Measurements from ENCODE around the gene MAP2K2. TPM values are rescaled to one million over a fixed set of nuclear protein-coding genes. Genes with fewer than 3 reads are reported as not detected.
A peak's percentile ranks its signal among the peaks of the same experiment; 100 is the strongest.

MAP2K2 gene
- total and polyA plus RNA-seq, 10 donors = 95.3 to 165 (median 116) TPM

GRCh38 chr19:4069331-4069959 lies 54.5 kb downstream of the MAP2K2 start:
- H3K9me3 ChIP-seq = no peaks in the 10 kb centered on the region
- H3K4me1 ChIP-seq = peaks cover 14 to 36% (median 28%) of the 10 kb centered on the region in 6 donors
- peak; percentile 92 for DNase-seq
- H3K27me3 ChIP-seq (replicated peaks in 1 of 7) = no peaks in the 10 kb centered on the region
- WGBS, 5 donors = 24 to 43% (median 31%) methylated on average over 12 of the region's 12 CpGs
- H3K36me3 ChIP-seq = no peaks in the 10 kb centered on the region
- intact Hi-C loops (cut with DNase I; ENCODE audit: low total_unique reads) = loop anchor here (10.0 kb wide), 2 partner anchors 45 to 65 kb away; partner anchors contain the start of gene PIAS4
- H3K4me3 ChIP-seq = peak overlapping the region in 1 of 8 donors; percentile 38
- no peak for TF ChIP-seq POLR2A (IDR thresholded peaks at IDR 0.05)
- TF ChIP-seq POLR2AphosphoS5 (IDR thresholded peaks at IDR 0.05) = peak in 1 of 3 donors; percentile 48
- TF ChIP-seq, protein P1, sequence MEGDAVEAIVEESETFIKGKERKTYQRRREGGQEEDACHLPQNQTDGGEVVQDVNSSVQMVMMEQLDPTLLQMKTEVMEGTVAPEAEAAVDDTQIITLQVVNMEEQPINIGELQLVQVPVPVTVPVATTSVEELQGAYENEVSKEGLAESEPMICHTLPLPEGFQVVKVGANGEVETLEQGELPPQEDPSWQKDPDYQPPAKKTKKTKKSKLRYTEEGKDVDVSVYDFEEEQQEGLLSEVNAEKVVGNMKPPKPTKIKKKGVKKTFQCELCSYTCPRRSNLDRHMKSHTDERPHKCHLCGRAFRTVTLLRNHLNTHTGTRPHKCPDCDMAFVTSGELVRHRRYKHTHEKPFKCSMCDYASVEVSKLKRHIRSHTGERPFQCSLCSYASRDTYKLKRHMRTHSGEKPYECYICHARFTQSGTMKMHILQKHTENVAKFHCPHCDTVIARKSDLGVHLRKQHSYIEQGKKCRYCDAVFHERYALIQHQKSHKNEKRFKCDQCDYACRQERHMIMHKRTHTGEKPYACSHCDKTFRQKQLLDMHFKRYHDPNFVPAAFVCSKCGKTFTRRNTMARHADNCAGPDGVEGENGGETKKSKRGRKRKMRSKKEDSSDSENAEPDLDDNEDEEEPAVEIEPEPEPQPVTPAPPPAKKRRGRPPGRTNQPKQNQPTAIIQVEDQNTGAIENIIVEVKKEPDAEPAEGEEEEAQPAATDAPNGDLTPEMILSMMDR (IDR thresholded peaks at IDR 0.05 in 8 of 11, conservative IDR thresholded peaks at IDR 0.05 in 3 of 11) = no peak
- H3K27ac ChIP-seq = peak overlapping the region in 4 of 8 donors; percentile 26 to 99 (median 99)

GRCh38 chr19:4068047-4068966 lies 55.6 kb downstream of the MAP2K2 start:
- DNase-seq = peak; percentile 86

DNA sequence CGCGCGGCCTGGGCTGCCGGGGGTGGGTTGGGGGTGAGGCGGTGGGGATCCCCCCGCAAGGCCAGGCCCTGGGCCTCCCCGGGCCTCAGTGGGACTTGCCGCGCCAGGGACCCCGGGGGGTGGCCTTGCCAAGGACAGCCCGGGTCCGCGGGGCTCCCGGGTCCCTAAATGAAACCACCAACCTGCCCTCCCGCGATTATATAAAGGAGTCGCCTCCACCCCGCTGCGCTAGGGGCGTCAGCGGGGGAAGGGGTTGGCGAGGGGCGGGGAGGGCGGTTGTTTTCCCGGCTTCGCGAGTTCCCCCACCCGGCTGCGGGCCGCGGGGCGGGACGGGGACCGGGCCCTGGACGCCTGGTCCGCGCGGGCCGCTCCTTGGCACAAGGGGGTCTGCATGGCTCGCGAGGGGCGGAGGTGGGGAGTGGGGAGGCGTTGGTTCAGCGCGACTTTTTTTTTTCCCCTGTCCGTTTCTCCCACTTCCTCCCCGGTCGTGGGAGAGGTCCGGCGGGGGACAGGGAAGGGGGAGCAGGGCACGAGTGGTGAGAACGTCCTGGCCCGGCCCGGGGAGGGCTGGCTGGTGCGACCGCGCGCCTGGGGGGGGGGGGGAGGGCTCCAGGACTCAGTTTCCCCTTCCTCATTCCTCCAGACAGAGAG lies 56.4 kb downstream of the MAP2K2 start:
- 0 to 2% (median 1%) methylated on average over 1 to 58 of the region's 58 CpGs for WGBS, 5 donors
- Histone ChIP-seq H3K9me3 (no peaks in the 10 kb centered on the region), H3K27me3 (replicated peaks in 1 of 7) (no peaks in the 10 kb centered on the region), H3K27ac (peak overlapping the region; percentile 97 to 99 (median 98)), H3K36me3 (peaks cover 0 to 15% (median 0%) of the 10 kb centered on the region in 6 donors), H3K4me3 (peak overlapping the region; percentile 68 to 99 (median 96)), H3K4me1 (peaks cover 26 to 56% (median 46%) of the 10 kb centered on the region in 6 donors)
- DNase-seq = peak; percentile 92
- TF ChIP-seq POLR2AphosphoS5 (IDR thresholded peaks at IDR 0.05) (peak; percentile 54 to 72 (median 72)), POLR2A (IDR thresholded peaks at IDR 0.05) (peak in 1 of 3 donors; percentile 21)
- TF ChIP-seq, protein P1 (IDR thresholded peaks at IDR 0.05 in 8 of 11, conservative IDR thresholded peaks at IDR 0.05 in 3 of 11) = peak in 2 of 11 experiments; percentile 14 to 25
- intact Hi-C loops (cut with DNase I; ENCODE audit: low total_unique reads) = loop anchor here (10.0 kb wide), 2 partner anchors 47 to 63 kb away; partner anchors contain the start of gene PIAS4

More at GRCh38 chr19:4068047-4068966, 55.6 kb downstream of the MAP2K2 start:
- intact Hi-C loops (cut with DNase I; ENCODE audit: low total_unique reads) = loop anchor here (10.0 kb wide), 2 partner anchors 46 to 64 kb away; partner anchors contain the start of gene PIAS4
- peaks cover 18 to 48% (median 38%) of the 10 kb centered on the region in 6 donors for H3K4me1 ChIP-seq
- TF ChIP-seq, protein P1 (IDR thresholded peaks at IDR 0.05 in 8 of 11, conservative IDR thresholded peaks at IDR 0.05 in 3 of 11) = no peak
- TF ChIP-seq POLR2AphosphoS5 (IDR thresholded peaks at IDR 0.05) = peak in 1 of 3 donors; percentile 4
- no peaks in the 10 kb centered on the region for H3K27me3 ChIP-seq (replicated peaks in 1 of 7)
- 24 to 33% (median 28%) methylated on average over 30 to 31 of the region's 31 CpGs for WGBS, 5 donors
- H3K4me3 ChIP-seq = peak overlapping the region; percentile 68 to 99 (median 96)
- H3K27ac ChIP-seq = peak overlapping the region; percentile 97 to 99 (median 98)
- peaks cover 0 to 7% (median 0%) of the 10 kb centered on the region in 6 donors for H3K36me3 ChIP-seq
- no peaks in the 10 kb centered on the region for H3K9me3 ChIP-seq
